Pancreas (tissue), 10 donors: ENCODE measurements around the gene SORT1. TPM values are rescaled to one million over a fixed set of nuclear protein-coding genes. Genes with fewer than 3 reads are reported as not detected.

Experiments
- ATAC-seq, 4 donors: fragments of 200-7000 bp; cut with Tn5 transposase; one replicate each; pipeline versions ENCODE4 v1.8.0 to v1.9.1; 2020; ENCODE audit warnings: mild to moderate bottlenecking in 4 of 4, moderate library complexity in 4 of 4
- DNase-seq, 6 donors: peaks; one replicate each; pipeline ENCODE4 v3.0.0-alpha.2; 2020
- FAIRE-seq: peaks from 2 replicates; lab custom pipeline; 2012; peaks lifted over from hg19 to GRCh38; lab: Jason Lieb, UNC
- H3K27ac ChIP-seq, 4 donors: fragments of 200-600 bp; sonication (generic); 1 replicate in 3 of 4; 2 replicates in 1 of 4; pipeline versions ENCODE4 v1.5.0 to v1.8.0; 2020
- H3K27me3 ChIP-seq, 4 donors: fragments of 200-600 bp; one replicate each; pipeline ENCODE4 v1.8.0; 2021
- H3K36me3 ChIP-seq, 3 donors: fragments of 200-600 bp; sonication (generic) in 1 of 3; one replicate each; pipeline versions ENCODE4 v1.5.0 to v1.8.0; 2020 to 2021
- H3K4me1 ChIP-seq, 3 donors: fragments of 200-600 bp; one replicate each; pipeline ENCODE4 v1.8.0; 2021
- H3K4me3 ChIP-seq, 4 donors: fragments of 200-600 bp; sonication (generic) in 2 of 4; one replicate each; pipeline versions ENCODE4 v1.5.0 to v1.8.0; 2020 to 2021
- H3K9me3 ChIP-seq, 4 donors: fragments of 200-600 bp; one replicate each; pipeline ENCODE4 v1.8.0; 2021
- CTCF ChIP-seq, 4 donors: fragments of 200-600 bp; sonication (generic) in 3 of 4; IDR thresholded peaks; one replicate each; pipeline versions ENCODE4 v1.5.0 to v1.8.0; 2021; ENCODE audit warnings: antibody characterized with exemption in 4 of 4
- WGBS, 2 donors: extraction: QIAGEN DNeasy Blood & Tissue Kit; methylation state at CpG; one replicate each; pipeline ENCODE4 v1.1.7; 2013; 5-methylcytosine and 5-hydroxymethylcytosine counted together
- intact Hi-C, 3 donors: fragments of 100-400 bp; cut with DNase I; formaldehyde crosslinking; loops; one replicate each; pipeline versions ENCODE4 v1.11.1 to v1.14.2; 2022
- polyA plus RNA-seq, 2 donors: library from polyadenylated mRNA; stranded (reverse); fragments of 200-250 nt; gene quantifications; one replicate each; pipeline ENCODE4 v1.2.3, GENCODE V29; 2013
- total RNA-seq, 6 donors: library from RNA; stranded (reverse); fragmentation: NEBNext Ultra II Directional in 4 of 6; extraction: Animal tissue kit (Norgen Biotek cat#: 25700) in 4 of 6; gene quantifications; one replicate each; pipeline versions ENCODE4 v1.2.1 to v1.2.4, GENCODE V29; 2021 to 2023
- donor health status: healthy with polysubstance abuse.
- donor health status: DM: no; HTN: no; CAD: no; lungs with moderate emphysema.
- donor health status: DM: no; HTN: no; CAD: no.
- donor health status: control.
- donor health status: control.
- donor health status: Bipolar disorder and iron deficiency.
- donor health status: DM: yes; HTN: yes; CAD: no.
- donor health status: DM: no; HTN: no; CAD: no.
- donor health status: DM: no; HTN: no; CAD: no.
- donor health status: DM: yes; HTN: yes; CAD: no.

Gene SORT1
- total and polyA plus RNA-seq, 8 donors = 10.4 to 60.7 (median 25.1) TPM

GRCh38 chr1:109438798-109439297 lies 41.1 kb upstream of the SORT1 start:
- Histone ChIP-seq H3K36me3 (no peaks in the 10 kb centered on the region), H3K9me3 (no peaks in the 10 kb centered on the region), H3K27me3 (no peaks in the 10 kb centered on the region), H3K4me1 (no peaks in the 10 kb centered on the region), H3K4me3 (no peak overlapping the region), H3K27ac (no peak overlapping the region)
- ATAC-seq (peak in 1 of 4 donors; percentile 69), FAIRE-seq (no peak), DNase-seq (no peak)
- TF ChIP-seq CTCF (IDR thresholded peaks at IDR 0.05) = no peak
- intact Hi-C loops = no loop called here
- WGBS, 2 donors = 54 to 72% methylated on average over 3 of the region's 3 CpGs

- Histone ChIP-seq H3K9me3 (no peaks in the 10 kb centered on the region), H3K27ac (no peak overlapping the region), H3K4me1 (no peaks in the 10 kb centered on the region), H3K4me3 (no peak overlapping the region), H3K36me3 (no peaks in the 10 kb centered on the region), H3K27me3 (no peaks in the 10 kb centered on the region)
- ATAC-seq (no peak), DNase-seq (no peak), FAIRE-seq (no peak)
- no peak for TF ChIP-seq CTCF (IDR thresholded peaks at IDR 0.05)
- intact Hi-C loops = no loop called here
- 79 to 84% methylated on average over 1 of the region's 1 CpG for WGBS, 2 donors
Observed at GRCh38 chr1:109434484-109434883, 36.8 kb upstream of the SORT1 start.

GRCh38 chr1:109433322-109433721 lies 35.6 kb upstream of the SORT1 start:
- WGBS, 2 donors = 100% methylated on average over 1 of the region's 1 CpG
- no peaks in the 10 kb centered on the region for H3K9me3 ChIP-seq
- no peak overlapping the region for H3K4me3 ChIP-seq
- H3K27ac ChIP-seq = no peak overlapping the region
- FAIRE-seq = no peak
- no peaks in the 10 kb centered on the region for H3K27me3 ChIP-seq
- DNase-seq = no peak
- TF ChIP-seq CTCF (IDR thresholded peaks at IDR 0.05) = no peak
- ATAC-seq = no peak
- H3K4me1 ChIP-seq = no peaks in the 10 kb centered on the region
- H3K36me3 ChIP-seq = no peaks in the 10 kb centered on the region
- intact Hi-C loops = no loop called here

GRCh38 chr1:109432336-109432735 lies 34.6 kb upstream of the SORT1 start:
- H3K36me3 ChIP-seq = no peaks in the 10 kb centered on the region
- no peak for ATAC-seq
- FAIRE-seq = no peak
- no peaks in the 10 kb centered on the region for H3K4me1 ChIP-seq
- intact Hi-C loops = no loop called here
- H3K4me3 ChIP-seq = no peak overlapping the region
- DNase-seq = no peak
- TF ChIP-seq CTCF (IDR thresholded peaks at IDR 0.05) = no peak
- no peaks in the 10 kb centered on the region for H3K27me3 ChIP-seq
- no peak overlapping the region for H3K27ac ChIP-seq
- no peaks in the 10 kb centered on the region for H3K9me3 ChIP-seq

GRCh38 chr1:109427171-109427467 lies 29.4 kb upstream of the SORT1 start:
- Histone ChIP-seq H3K4me1 (peaks cover 7 to 16% (median 12%) of the 10 kb centered on the region in 3 donors), H3K27ac (peak overlapping the region in 3 of 4 donors; percentile 17 to 81 (median 69)), H3K4me3 (peak overlapping the region; percentile 43 to 91 (median 70)), H3K9me3 (no peaks in the 10 kb centered on the region), H3K27me3 (no peaks in the 10 kb centered on the region), H3K36me3 (no peaks in the 10 kb centered on the region)
- no peak for TF ChIP-seq CTCF (IDR thresholded peaks at IDR 0.05)
- FAIRE-seq = no peak
- intact Hi-C loops = no loop called here
- no peak for ATAC-seq
- WGBS, 2 donors = 4 to 6% methylated on average over 7 of the region's 7 CpGs
- no peak for DNase-seq
